Measurements from ENCODE around the gene C18orf63. TPM values are rescaled to one million over a fixed set of nuclear protein-coding genes. Genes with fewer than 3 reads are reported as not detected.

C18orf63 gene
- total and polyA plus RNA-seq, 4 donors = not detected

DNA sequence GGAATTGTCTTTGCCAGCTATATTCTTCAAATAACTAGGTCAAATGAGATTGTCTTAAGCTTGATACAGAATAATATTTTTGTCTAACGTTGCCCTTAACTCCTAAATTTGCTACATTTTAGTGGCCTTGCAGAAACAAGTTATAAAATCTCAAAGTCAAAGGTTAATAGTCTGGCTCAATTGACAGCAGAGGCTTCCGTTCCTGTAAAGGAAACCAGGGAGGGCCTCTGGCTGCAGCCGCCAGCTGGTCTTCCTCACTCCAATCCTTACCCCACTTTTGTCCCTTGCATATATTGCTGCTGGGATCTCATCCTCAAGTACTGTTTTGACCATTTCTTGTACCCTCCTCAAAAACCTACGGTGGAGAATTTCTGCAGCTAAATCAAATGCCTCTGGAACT is 40.9 kb upstream of the C18orf63 start:
- TF ChIP-seq, protein P1, sequence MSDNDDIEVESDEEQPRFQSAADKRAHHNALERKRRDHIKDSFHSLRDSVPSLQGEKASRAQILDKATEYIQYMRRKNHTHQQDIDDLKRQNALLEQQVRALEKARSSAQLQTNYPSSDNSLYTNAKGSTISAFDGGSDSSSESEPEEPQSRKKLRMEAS (IDR thresholded peaks at IDR 0.05) = no peak
- TF ChIP-seq HNF4A (conservative IDR thresholded peaks at IDR 0.05) (no peak), NR2F2 (IDR thresholded peaks at IDR 0.05) (peak; percentile 79), FOXA1 (IDR thresholded peaks at IDR 0.05) (no peak), HNF4G (IDR thresholded peaks at IDR 0.05) (no peak), JUND (IDR thresholded peaks at IDR 0.05) (no peak)
- TF ChIP-seq, protein P2, sequence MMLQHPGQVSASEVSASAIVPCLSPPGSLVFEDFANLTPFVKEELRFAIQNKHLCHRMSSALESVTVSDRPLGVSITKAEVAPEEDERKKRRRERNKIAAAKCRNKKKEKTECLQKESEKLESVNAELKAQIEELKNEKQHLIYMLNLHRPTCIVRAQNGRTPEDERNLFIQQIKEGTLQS (IDR thresholded peaks at IDR 0.05) = no peak
- H3K9ac ChIP-seq (ENCODE audit: low read depth in 1 of 2, low read length in 2 of 2) = no peak overlapping the region
- WGBS = 47% methylated on average over 4 of the region's 4 CpGs
- H3K4me3 ChIP-seq (ENCODE audit: low read depth in 1 of 3, low read length in 3 of 3) = no peak overlapping the region
- H3K9me3 ChIP-seq (ENCODE audit: control insufficient read depth in 4 of 4, low read length in 3 of 4) = no peaks in the 10 kb centered on the region
- H3K36me3 ChIP-seq (ENCODE audit: control insufficient read depth in 4 of 4, insufficient read depth in 3 of 4, low read depth in 1 of 4, low read length in 3 of 4) = peaks cover 0 to 16% (median 8%) of the 10 kb centered on the region in 4 donors
- DNase-seq (ENCODE audit: low spot score) = no peak
- H3K27ac ChIP-seq (ENCODE audit: low read depth in 1 of 2, low read length in 2 of 2) = peak overlapping the region in 1 of 2 donors; percentile 41
- peaks cover 12 to 85% (median 84%) of the 10 kb centered on the region in 4 donors for H3K4me1 ChIP-seq (ENCODE audit: control insufficient read depth in 4 of 4, insufficient read depth in 4 of 4, low read length in 3 of 4)
- no peaks in the 10 kb centered on the region for H3K27me3 ChIP-seq (ENCODE audit: control insufficient read depth in 4 of 4, insufficient read depth in 4 of 4, low read length in 3 of 4)

DNA sequence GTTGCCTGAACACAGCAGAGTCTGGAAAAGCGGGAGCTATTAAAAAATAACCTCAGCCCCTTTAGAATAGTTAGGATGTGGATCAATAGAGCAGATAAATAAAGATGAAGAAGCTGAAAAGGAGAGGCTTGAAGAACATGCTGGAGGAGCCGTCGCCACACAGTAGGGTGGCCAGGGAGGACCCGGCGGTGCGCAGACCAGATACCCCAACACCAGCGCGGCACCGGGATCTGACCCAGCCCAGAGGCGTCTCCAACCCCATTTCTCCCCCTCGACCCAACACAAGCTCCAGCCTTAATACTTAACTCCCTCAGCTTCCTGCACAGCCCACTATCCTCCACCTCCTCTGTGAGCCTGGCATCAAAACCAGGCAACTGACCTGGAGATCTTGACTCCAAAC is 39.9 kb upstream of the C18orf63 start:
- no peak for DNase-seq (ENCODE audit: low spot score)
- no peak overlapping the region for H3K4me3 ChIP-seq (ENCODE audit: low read depth in 1 of 3, low read length in 3 of 3)
- H3K36me3 ChIP-seq (ENCODE audit: control insufficient read depth in 4 of 4, insufficient read depth in 3 of 4, low read depth in 1 of 4, low read length in 3 of 4) = peaks cover 0 to 16% (median 8%) of the 10 kb centered on the region in 4 donors
- 83% methylated on average over 11 of the region's 11 CpGs for whole genome bisulfite sequencing
- H3K9ac ChIP-seq (ENCODE audit: low read depth in 1 of 2, low read length in 2 of 2) = no peak overlapping the region
- H3K4me1 ChIP-seq (ENCODE audit: control insufficient read depth in 4 of 4, insufficient read depth in 4 of 4, low read length in 3 of 4) = peaks cover 11 to 85% (median 84%) of the 10 kb centered on the region in 4 donors
- no peak for TF ChIP-seq FOXA1 (IDR thresholded peaks at IDR 0.05)
- no peaks in the 10 kb centered on the region for H3K27me3 ChIP-seq (ENCODE audit: control insufficient read depth in 4 of 4, insufficient read depth in 4 of 4, low read length in 3 of 4)
- no peak overlapping the region for H3K27ac ChIP-seq (ENCODE audit: low read depth in 1 of 2, low read length in 2 of 2)
- no peaks in the 10 kb centered on the region for H3K9me3 ChIP-seq (ENCODE audit: control insufficient read depth in 4 of 4, low read length in 3 of 4)

DNA sequence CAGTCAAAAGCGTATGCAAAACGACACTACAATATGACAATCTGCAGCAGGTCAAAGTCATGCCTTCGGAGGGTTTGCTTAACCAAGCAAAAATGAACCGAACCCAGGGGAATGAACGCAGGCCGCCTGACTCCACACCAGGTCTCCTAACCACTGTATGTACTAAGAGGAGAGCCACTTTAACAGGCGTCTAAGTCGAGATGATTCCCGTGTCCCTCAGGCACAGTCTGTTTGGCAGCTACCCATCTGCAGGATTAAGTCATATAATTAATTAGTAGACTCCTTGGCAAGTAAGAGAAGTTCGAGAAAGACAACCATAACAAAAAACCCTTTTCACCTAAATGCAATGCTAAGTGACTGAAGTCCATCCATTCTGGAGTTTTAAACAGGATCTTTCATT is 39.0 kb upstream of the C18orf63 start:
- no peak overlapping the region for H3K4me3 ChIP-seq (ENCODE audit: low read depth in 1 of 3, low read length in 3 of 3)
- WGBS = 40% methylated on average over 10 of the region's 10 CpGs

DNA sequence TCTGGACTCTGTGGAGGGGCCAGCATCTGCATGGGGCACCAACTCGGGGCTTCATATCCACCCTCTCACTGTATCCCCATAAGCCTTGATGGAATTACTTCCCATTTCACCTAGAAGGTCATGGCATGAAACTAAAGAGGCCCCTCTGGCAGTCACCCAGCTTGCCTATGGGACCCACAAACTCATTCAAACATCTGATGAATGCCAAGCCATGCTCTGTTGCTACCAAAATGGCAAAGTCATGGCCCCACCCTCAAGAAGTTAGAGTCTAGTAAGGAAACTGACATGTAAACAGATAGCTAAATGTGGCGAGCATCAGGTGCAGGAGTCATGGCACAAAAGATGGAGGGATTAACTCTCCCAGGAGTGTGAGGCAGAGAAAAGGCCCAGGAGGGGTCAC is 38.3 kb upstream of the C18orf63 start:
- no peaks in the 10 kb centered on the region for H3K9me3 ChIP-seq (ENCODE audit: control insufficient read depth in 4 of 4, low read length in 3 of 4)
- H3K27ac ChIP-seq (ENCODE audit: low read depth in 1 of 2, low read length in 2 of 2) = peak overlapping the region; percentile 17 to 49

More for the DNA sequence above, 39.0 kb upstream of the C18orf63 start:
- Histone ChIP-seq H3K9me3 (ENCODE audit: control insufficient read depth in 4 of 4, low read length in 3 of 4) (no peaks in the 10 kb centered on the region), H3K27me3 (ENCODE audit: control insufficient read depth in 4 of 4, insufficient read depth in 4 of 4, low read length in 3 of 4) (no peaks in the 10 kb centered on the region), H3K4me1 (ENCODE audit: control insufficient read depth in 4 of 4, insufficient read depth in 4 of 4, low read length in 3 of 4) (peaks cover 19 to 86% (median 85%) of the 10 kb centered on the region in 4 donors), H3K36me3 (ENCODE audit: control insufficient read depth in 4 of 4, insufficient read depth in 3 of 4, low read depth in 1 of 4, low read length in 3 of 4) (peaks cover 0 to 16% (median 10%) of the 10 kb centered on the region in 4 donors), H3K9ac (ENCODE audit: low read depth in 1 of 2, low read length in 2 of 2) (no peak overlapping the region), H3K27ac (ENCODE audit: low read depth in 1 of 2, low read length in 2 of 2) (no peak overlapping the region)
- no peak for DNase-seq (ENCODE audit: low spot score)
- TF ChIP-seq HNF4G (IDR thresholded peaks at IDR 0.05) (no peak), HNF4A (conservative IDR thresholded peaks at IDR 0.05) (peak in 1 of 2 donors; percentile 31)

More for the DNA sequence above, 38.3 kb upstream of the C18orf63 start:
- DNase-seq (ENCODE audit: low spot score) = peak; percentile 51
- Histone ChIP-seq H3K9ac (ENCODE audit: low read depth in 1 of 2, low read length in 2 of 2) (no peak overlapping the region), H3K4me1 (ENCODE audit: control insufficient read depth in 4 of 4, insufficient read depth in 4 of 4, low read length in 3 of 4) (peaks cover 22 to 90% (median 88%) of the 10 kb centered on the region in 4 donors), H3K4me3 (ENCODE audit: low read depth in 1 of 3, low read length in 3 of 3) (no peak overlapping the region), H3K36me3 (ENCODE audit: control insufficient read depth in 4 of 4, insufficient read depth in 3 of 4, low read depth in 1 of 4, low read length in 3 of 4) (peaks cover 0 to 16% (median 10%) of the 10 kb centered on the region in 4 donors), H3K27me3 (ENCODE audit: control insufficient read depth in 4 of 4, insufficient read depth in 4 of 4, low read length in 3 of 4) (no peaks in the 10 kb centered on the region)
- TF ChIP-seq JUND (IDR thresholded peaks at IDR 0.05) (no peak), FOXA1 (IDR thresholded peaks at IDR 0.05) (no peak)
- TF ChIP-seq, protein P2 (IDR thresholded peaks at IDR 0.05) = no peak
- 84% methylated on average over 2 of the region's 2 CpGs for WGBS

All from liver (tissue), 9 donors.